Thyroid gland (tissue), 4 donors: ENCODE results near the gene ANXA2R.

Experiments used
- POLR2A ChIP-seq, 2 donors: fragments of 450-650 bp; IDR thresholded peaks; one replicate each; pipeline ENCODE4 v1.6.1; 2017; ENCODE audit warnings: antibody characterized with exemption in 2 of 2, mild to moderate bottlenecking in 2 of 2, moderate library complexity in 1 of 2
- TF ChIP-seq, protein P1 (sequence below), 6 experiments: fragments of 200-600 bp in 3 of 6; fragments of 450-650 bp in 3 of 6; sonication (generic) in 3 of 6; IDR thresholded peaks; one replicate each; pipeline ENCODE4 v1.5.1; 2016 to 2019; ENCODE audit warnings: antibody characterized with exemption in 6 of 6, mild to moderate bottlenecking in 2 of 6, inconsistent platforms in 1 of 6, moderate library complexity in 1 of 6

GRCh38 chr5:42994246-42994554 is 45.9 kb downstream of the ANXA2R start:
- TF ChIP-seq, protein P1, sequence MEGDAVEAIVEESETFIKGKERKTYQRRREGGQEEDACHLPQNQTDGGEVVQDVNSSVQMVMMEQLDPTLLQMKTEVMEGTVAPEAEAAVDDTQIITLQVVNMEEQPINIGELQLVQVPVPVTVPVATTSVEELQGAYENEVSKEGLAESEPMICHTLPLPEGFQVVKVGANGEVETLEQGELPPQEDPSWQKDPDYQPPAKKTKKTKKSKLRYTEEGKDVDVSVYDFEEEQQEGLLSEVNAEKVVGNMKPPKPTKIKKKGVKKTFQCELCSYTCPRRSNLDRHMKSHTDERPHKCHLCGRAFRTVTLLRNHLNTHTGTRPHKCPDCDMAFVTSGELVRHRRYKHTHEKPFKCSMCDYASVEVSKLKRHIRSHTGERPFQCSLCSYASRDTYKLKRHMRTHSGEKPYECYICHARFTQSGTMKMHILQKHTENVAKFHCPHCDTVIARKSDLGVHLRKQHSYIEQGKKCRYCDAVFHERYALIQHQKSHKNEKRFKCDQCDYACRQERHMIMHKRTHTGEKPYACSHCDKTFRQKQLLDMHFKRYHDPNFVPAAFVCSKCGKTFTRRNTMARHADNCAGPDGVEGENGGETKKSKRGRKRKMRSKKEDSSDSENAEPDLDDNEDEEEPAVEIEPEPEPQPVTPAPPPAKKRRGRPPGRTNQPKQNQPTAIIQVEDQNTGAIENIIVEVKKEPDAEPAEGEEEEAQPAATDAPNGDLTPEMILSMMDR (IDR thresholded peaks at IDR 0.05): no peak
- no peak for TF ChIP-seq POLR2A (IDR thresholded peaks at IDR 0.05)
